K562 (cell line): Measurements from ENCODE around the gene MBOAT1. TPM values are rescaled to one million over a fixed set of nuclear protein-coding genes. Genes with fewer than 3 reads are reported as not detected.

Experiments used
- CBFB ChIP-seq: sonication (generic); formaldehyde crosslinking; IDR thresholded peaks from 2 replicates; pipeline ENCODE4 v1.4.0; 2020; ENCODE audit warnings: mild to moderate bottlenecking, missing genetic modification reagents
- FOXJ3 ChIP-seq: sonication (generic); formaldehyde crosslinking; IDR thresholded peaks from 2 replicates; pipeline ENCODE4 v1.4.0; 2020; ENCODE audit warnings: mild to moderate bottlenecking, missing genetic modification reagents
- PML ChIP-seq: IDR thresholded peaks from 2 replicates; pipeline ENCODE4 v1.6.1; 2012; ENCODE audit warnings: low read length, inconsistent platforms
- POLR2AphosphoS5 ChIP-seq: IDR thresholded peaks from 2 replicates; pipeline ENCODE4 v1.6.1; 2011; ENCODE audit warnings: mild to moderate bottlenecking, low read depth, low read length, moderate library complexity; ENCODE audit not compliant: control insufficient read depth, insufficient read depth
- RBM25 ChIP-seq: fragments of 200-400 bp; formaldehyde crosslinking; IDR thresholded peaks from 2 replicates; pipeline ENCODE4 v1.6.1; 2018; ENCODE audit warnings: low read length, low read depth, moderate library complexity; ENCODE audit not compliant: severe bottlenecking
- XRCC5 ChIP-seq: fragments of 200-400 bp; formaldehyde crosslinking; IDR thresholded peaks from 2 replicates; pipeline ENCODE4 v1.6.1; 2017; ENCODE audit warnings: low read depth, mild to moderate bottlenecking, low read length
- ZNF354B ChIP-seq: fragments of 250-450 bp; sonication (Bioruptor Pico); IDR thresholded peaks from 2 replicates; pipeline ENCODE4 v1.4.0; 2020
- polyA plus RNA-seq, 8 experiments: library from polyadenylated mRNA; depleted of rRNA in 4 of 8; stranded (reverse) in 5 of 8; unstranded in 3 of 8; fragments of >200 nt; fragmentation: Nextera tagmentation in 2 of 8; fragmentation: Illumina TruSeq in 1 of 8; extraction: Ambion mirVana in 2 of 8; extraction: Trizol in 1 of 8; gene quantifications; 2 replicates each; pipeline versions ENCODE4 v1.2.1 to v1.2.3, GENCODE V29; 2011 to 2014; ENCODE audit warnings: inconsistent platforms in 1 of 8, missing spikeins in 1 of 8
- total RNA-seq, 7 experiments: library from RNA; depleted of rRNA in 6 of 7; stranded (reverse); fragments of >200 nt in 6 of 7; fragmentation: Illumina TruSeq in 2 of 7; extraction: Trizol in 2 of 7; gene quantifications; 2 replicates each; pipeline versions ENCODE4 v1.2.1 to v1.2.3, GENCODE V29; 2011 to 2021; ENCODE audit warnings: low replicate concordance in 1 of 7
- TF ChIP-seq, protein P1 (sequence below): fragments of 450-650 bp; formaldehyde crosslinking; IDR thresholded peaks from 2 replicates; pipeline ENCODE4 v1.4.0; 2020; ENCODE audit warnings: mild to moderate bottlenecking, mixed read lengths
- TF ChIP-seq, protein P2 (sequence below): sonication (generic); formaldehyde crosslinking; IDR thresholded peaks from 2 replicates; pipeline ENCODE4 v1.8.1; 2022; ENCODE audit warnings: missing genetic modification reagents
- TF ChIP-seq, protein P3 (sequence below), 2 experiments: fragments of 450-650 bp in 1 of 2; sonication (generic) in 1 of 2; formaldehyde crosslinking in 1 of 2; IDR thresholded peaks in 1 of 2; conservative IDR thresholded peaks in 1 of 2; 2 replicates each; pipeline versions ENCODE4 v1.6.1 to v1.8.1; 2016 to 2023; ENCODE audit warnings: mild to moderate bottlenecking in 2 of 2, moderate library complexity in 2 of 2, inconsistent platforms in 1 of 2, missing genetic modification reagents in 1 of 2

Gene MBOAT1
- total and polyA plus RNA-seq, 9 of the 15 experiments (the other 6 are each of a cell fraction or from before 2014, with no cell fraction given), result 0.13 to 16.5 (median 10.3) TPM

DNA sequence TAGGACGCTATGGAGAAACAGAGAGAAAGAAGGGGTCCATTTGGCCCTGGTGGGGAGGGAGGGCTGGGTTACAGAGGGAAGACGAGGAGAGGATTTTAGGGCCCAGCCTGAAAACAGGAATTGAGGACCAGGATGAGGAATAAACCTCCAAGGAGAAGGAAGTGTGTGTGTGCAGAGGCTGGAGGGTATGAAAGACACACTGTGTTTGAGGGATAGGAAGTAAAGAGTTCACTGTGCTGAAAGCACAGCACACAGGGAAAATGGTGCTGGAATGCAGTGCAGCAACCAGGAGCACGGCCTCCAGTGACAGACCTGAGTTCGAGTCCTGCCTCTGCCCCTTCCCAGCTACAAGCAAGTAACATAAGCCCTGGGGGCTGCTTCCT, 7.8 kb downstream of the MBOAT1 start (continued):
- TF ChIP-seq, protein P1, sequence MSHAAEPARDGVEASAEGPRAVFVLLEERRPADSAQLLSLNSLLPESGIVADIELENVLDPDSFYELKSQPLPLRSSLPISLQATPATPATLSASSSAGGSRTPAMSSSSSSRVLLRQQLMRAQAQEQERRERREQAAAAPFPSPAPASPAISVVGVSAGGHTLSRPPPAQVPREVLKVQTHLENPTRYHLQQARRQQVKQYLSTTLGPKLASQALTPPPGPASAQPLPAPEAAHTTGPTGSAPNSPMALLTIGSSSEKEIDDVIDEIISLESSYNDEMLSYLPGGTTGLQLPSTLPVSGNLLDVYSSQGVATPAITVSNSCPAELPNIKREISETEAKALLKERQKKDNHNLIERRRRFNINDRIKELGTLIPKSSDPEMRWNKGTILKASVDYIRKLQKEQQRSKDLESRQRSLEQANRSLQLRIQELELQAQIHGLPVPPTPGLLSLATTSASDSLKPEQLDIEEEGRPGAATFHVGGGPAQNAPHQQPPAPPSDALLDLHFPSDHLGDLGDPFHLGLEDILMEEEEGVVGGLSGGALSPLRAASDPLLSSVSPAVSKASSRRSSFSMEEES (CRISPR knock-in tag), result no peak
- no peak for TF ChIP-seq ZNF354B (CRISPR knock-in tag)
- TF ChIP-seq XRCC5, result no peak
- TF ChIP-seq CBFB (CRISPR knock-in tag), result no peak
- peak; percentile 34 for TF ChIP-seq RBM25
- TF ChIP-seq, protein P2, sequence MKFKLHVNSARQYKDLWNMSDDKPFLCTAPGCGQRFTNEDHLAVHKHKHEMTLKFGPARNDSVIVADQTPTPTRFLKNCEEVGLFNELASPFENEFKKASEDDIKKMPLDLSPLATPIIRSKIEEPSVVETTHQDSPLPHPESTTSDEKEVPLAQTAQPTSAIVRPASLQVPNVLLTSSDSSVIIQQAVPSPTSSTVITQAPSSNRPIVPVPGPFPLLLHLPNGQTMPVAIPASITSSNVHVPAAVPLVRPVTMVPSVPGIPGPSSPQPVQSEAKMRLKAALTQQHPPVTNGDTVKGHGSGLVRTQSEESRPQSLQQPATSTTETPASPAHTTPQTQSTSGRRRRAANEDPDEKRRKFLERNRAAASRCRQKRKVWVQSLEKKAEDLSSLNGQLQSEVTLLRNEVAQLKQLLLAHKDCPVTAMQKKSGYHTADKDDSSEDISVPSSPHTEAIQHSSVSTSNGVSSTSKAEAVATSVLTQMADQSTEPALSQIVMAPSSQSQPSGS (CRISPR knock-in tag), result no peak
- TF ChIP-seq POLR2AphosphoS5, result no peak
- no peak for TF ChIP-seq FOXJ3
- TF ChIP-seq, protein P3, sequence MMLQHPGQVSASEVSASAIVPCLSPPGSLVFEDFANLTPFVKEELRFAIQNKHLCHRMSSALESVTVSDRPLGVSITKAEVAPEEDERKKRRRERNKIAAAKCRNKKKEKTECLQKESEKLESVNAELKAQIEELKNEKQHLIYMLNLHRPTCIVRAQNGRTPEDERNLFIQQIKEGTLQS (IDR thresholded peaks at IDR 0.05), result no peak
- TF ChIP-seq, protein P3 (CRISPR knock-in tag; conservative IDR thresholded peaks at IDR 0.05), result no peak
- no peak for TF ChIP-seq PML
